Activated B cell treated with CpG ODN at 0.5 μM for 24 hours (primary cell): Measurements from ENCODE around the gene P3H4. TPM values are rescaled to one million over a fixed set of nuclear protein-coding genes. Genes with fewer than 3 reads are reported as not detected.

Experiments
- ATAC-seq: fragments of 200-7000 bp; cut with Tn5 transposase; one replicate; pipeline ENCODE4 v1.10.0; 2021; ENCODE audit warnings: low read depth, mild to moderate bottlenecking, moderate library complexity
- CTCF ChIA-PET: fragments of 350-600 bp; sonication (Branson Sonifier 250); formaldehyde crosslinking; loops from one replicate; lab custom pipeline; 2021; ENCODE audit warnings: antibody characterized with exemption; lab: Charles Lee
- POLR2A ChIA-PET: fragments of 350-600 bp; sonication (Branson Sonifier 250); formaldehyde crosslinking; loops from one replicate; lab custom pipeline; 2021; ENCODE audit warnings: antibody characterized with exemption; lab: Charles Lee
- DNase-seq: peaks from one replicate; pipeline ENCODE4 v3.0.0; 2022
- H3K27ac Mint-ChIP-seq: one replicate; pipeline ENCODE4 v1.8.0; 2020; ENCODE audit warnings: mixed read lengths
- H3K27me3 Mint-ChIP-seq: one replicate; pipeline ENCODE4 v1.8.0; 2021; ENCODE audit warnings: mixed read lengths
- H3K36me3 Mint-ChIP-seq: one replicate; pipeline ENCODE4 v1.8.0; 2021; ENCODE audit warnings: low read depth, mixed read lengths
- H3K4me1 Mint-ChIP-seq: one replicate; pipeline ENCODE4 v1.8.0; 2021; ENCODE audit warnings: mixed read lengths
- H3K4me3 Mint-ChIP-seq: one replicate; pipeline ENCODE4 v1.8.0; 2020; ENCODE audit warnings: mild to moderate bottlenecking, mixed read lengths
- H3K9me3 Mint-ChIP-seq: one replicate; pipeline ENCODE4 v1.8.0; 2020; ENCODE audit warnings: mixed read lengths
- CTCF ChIP-seq: fragments of 200-600 bp; IDR thresholded peaks from one replicate; pipeline ENCODE4 v1.8.0; 2022; ENCODE audit warnings: antibody characterized with exemption, mild to moderate bottlenecking
- intact Hi-C: fragments of 100-400 bp; cut with micrococcal nuclease; formaldehyde crosslinking; loops from one replicate; pipeline ENCODE4 v1.15.1; 2024
- total RNA-seq: library from RNA; stranded (reverse); gene quantifications from 2 replicates; pipeline ENCODE4 v1.2.3, GENCODE V29; 2022

P3H4 gene
- total RNA-seq, 1 donor from 2014 or later, result 1.9 TPM

GRCh38 chr17:41816637-41817320 is 5.0 kb upstream of the P3H4 start:
- POLR2A ChIA-PET, result no interaction called here

GRCh38 chr17:41814195-41814594 is 2.4 kb upstream of the P3H4 start:
- ATAC-seq (no peak), DNase-seq (no peak)
- POLR2A ChIA-PET, result no interaction called here
- Mint-ChIP-seq H3K36me3 (no peaks in the 10 kb centered on the region), H3K4me3 (no peak overlapping the region), H3K9me3 (no peaks in the 10 kb centered on the region), H3K27ac (no peak overlapping the region), H3K27me3 (peaks cover 9% of the 10 kb centered on the region), H3K4me1 (peaks cover 15% of the 10 kb centered on the region)
- TF ChIP-seq CTCF, result no peak
- intact Hi-C loops, result no loop called here
- CTCF ChIA-PET, result no interaction called here

More at GRCh38 chr17:41816637-41817320, 5.0 kb upstream of the P3H4 start:
- H3K4me3 Mint-ChIP-seq, result no peak overlapping the region
- intact Hi-C loops, result no loop called here
- no peaks in the 10 kb centered on the region for H3K36me3 Mint-ChIP-seq
- no peak for DNase-seq
- peaks cover 6% of the 10 kb centered on the region for H3K27me3 Mint-ChIP-seq
- H3K4me1 Mint-ChIP-seq, result peaks cover 12% of the 10 kb centered on the region
- TF ChIP-seq CTCF, result no peak
- no peak overlapping the region for H3K27ac Mint-ChIP-seq
- no peak for ATAC-seq
- CTCF ChIA-PET, result no interaction called here
- no peaks in the 10 kb centered on the region for H3K9me3 Mint-ChIP-seq

- TF ChIP-seq CTCF, result no peak
- no peak overlapping the region for H3K27ac Mint-ChIP-seq
- no peaks in the 10 kb centered on the region for H3K9me3 Mint-ChIP-seq
- intact Hi-C loops, result no loop called here
- CTCF ChIA-PET, result interaction anchor here (1.4 kb wide), 1 partner anchor 27 kb away, joined by 3 read pairs; the partner anchor contains the start of gene JUP
- peak overlapping the region; percentile 46 for H3K4me3 Mint-ChIP-seq
- no peaks in the 10 kb centered on the region for H3K36me3 Mint-ChIP-seq
- peaks cover 15% of the 10 kb centered on the region for H3K4me1 Mint-ChIP-seq
- H3K27me3 Mint-ChIP-seq, result peaks cover 9% of the 10 kb centered on the region
- ATAC-seq (no peak), DNase-seq (no peak)
- POLR2A ChIA-PET, result no interaction called here
These were observed 2.0 kb upstream of the P3H4 start for GRCh38 chr17:41813699-41814124.

- Mint-ChIP-seq H3K27me3 (peaks cover 9% of the 10 kb centered on the region), H3K9me3 (no peaks in the 10 kb centered on the region), H3K4me3 (peak overlapping the region; percentile 67), H3K4me1 (peaks cover 15% of the 10 kb centered on the region), H3K27ac (no peak overlapping the region), H3K36me3 (no peaks in the 10 kb centered on the region)
- intact Hi-C loops, result no loop called here
- CTCF ChIA-PET, result interaction anchor here (1.4 kb wide), 1 partner anchor 27 kb away, joined by 3 read pairs; the partner anchor contains the start of gene JUP
- ATAC-seq (no peak), DNase-seq (no peak)
- TF ChIP-seq CTCF, result no peak
- POLR2A ChIA-PET, result no interaction called here
These were observed 1.5 kb upstream of the P3H4 start for GRCh38 chr17:41813152-41813680.

- H3K36me3 Mint-ChIP-seq, result no peaks in the 10 kb centered on the region
- no peak for TF ChIP-seq CTCF
- DNase-seq (no peak), ATAC-seq (no peak)
- H3K27ac Mint-ChIP-seq, result no peak within 1 kb of the TSS
- peaks cover 9% of the 10 kb centered on the region for H3K27me3 Mint-ChIP-seq
- peaks cover 15% of the 10 kb centered on the region for H3K4me1 Mint-ChIP-seq
- ChIA-PET POLR2A (interaction anchor here (0.6 to 2.1 kb wide), 3 partner anchors 26 to 123 kb away, joined by 3 to 12 read pairs (median 3); partner anchors contain the start of genes EIF1 and JUP), CTCF (interaction anchor here (1.3 to 1.8 kb wide), 5 partner anchors 11 to 52 kb away, joined by 3 to 11 read pairs (median 7); partner anchors contain the start of genes JUP and KLHL11)
- intact Hi-C loops, result no loop called here
- no peaks in the 10 kb centered on the region for H3K9me3 Mint-ChIP-seq
- H3K4me3 Mint-ChIP-seq, result peak within 1 kb of the TSS; percentile 87
These were observed 817 bp upstream of the P3H4 start, which contains the start of gene FKBP10 for GRCh38 chr17:41812381-41813151. FKBP10 (plus strand) TSS chr17:41813004; CDS start chr17:41813035, 31 bp downstream.
